B cell (primary cell): ENCODE measurements around the gene BIRC5. TPM values are rescaled to one million over a fixed set of nuclear protein-coding genes. Genes with fewer than 3 reads are reported as not detected.

Experiments
- ATAC-seq: fragments of 200-7000 bp; cut with Tn5 transposase; one replicate; pipeline ENCODE4 v1.10.0; 2021; ENCODE audit warnings: low read depth, mild to moderate bottlenecking, moderate number of reproducible peaks, moderate library complexity
- CTCF ChIA-PET: fragments of 350-600 bp; sonication (Branson Sonifier 250); formaldehyde crosslinking; loops from one replicate; lab custom pipeline; 2021; ENCODE audit warnings: antibody characterized with exemption, inconsistent platforms; lab: Charles Lee
- POLR2A ChIA-PET: fragments of 350-600 bp; sonication (Branson Sonifier 250); formaldehyde crosslinking; loops from one replicate; lab custom pipeline; 2021; ENCODE audit warnings: antibody characterized with exemption; lab: Charles Lee
- DNase-seq: peaks from one replicate; pipeline ENCODE4 v3.0.0; 2013
- H2AFZ ChIP-seq: 2 replicates; pipeline ENCODE4 v1.6.1; 2012; ENCODE audit warnings: mild to moderate bottlenecking, low read depth, low read length; ENCODE audit not compliant: insufficient read depth, poor library complexity, severe bottlenecking
- H3K27ac ChIP-seq, 2 donors: 1 replicate in 1 of 2; 2 replicates in 1 of 2; pipeline ENCODE4 v1.5.1; 2012 to 2013; ENCODE audit warnings: low read length in 2 of 2, mild to moderate bottlenecking in 2 of 2, moderate library complexity in 1 of 2
- H3K27me3 ChIP-seq, 4 experiments: fragments of 200-600 bp in 1 of 4; sonication (generic) in 1 of 4; replicated peaks in 1 of 4; 1 replicate in 2 of 4; 2 replicates in 2 of 4; pipeline versions ENCODE4 v1.6.1 to v1.7.0; 2013 to 2016; ENCODE audit warnings: low read length in 3 of 4, mild to moderate bottlenecking in 2 of 4, mixed read lengths in 1 of 4, moderate library complexity in 1 of 4; ENCODE audit not compliant: insufficient read depth in 4 of 4, control insufficient read depth in 3 of 4; ENCODE audit errors: control extremely low read depth in 1 of 4
- H3K36me3 ChIP-seq, 2 experiments: replicated peaks in 1 of 2; 1 replicate in 1 of 2; 2 replicates in 1 of 2; pipeline versions ENCODE4 v1.6.1 to v1.7.1; 2013; ENCODE audit warnings: low read length in 1 of 2; ENCODE audit not compliant: insufficient read depth in 2 of 2, control insufficient read depth in 1 of 2; ENCODE audit errors: control extremely low read depth in 1 of 2, extremely low read depth in 1 of 2
- H3K4me1 ChIP-seq, 2 donors: fragments of 200-600 bp in 1 of 2; sonication (generic) in 1 of 2; 1 replicate in 1 of 2; 2 replicates in 1 of 2; pipeline versions ENCODE4 v1.5.1 to v1.6.1; 2013 to 2017; ENCODE audit warnings: low read length in 2 of 2; ENCODE audit not compliant: control insufficient read depth in 2 of 2, insufficient read depth in 2 of 2
- H3K4me2 ChIP-seq: replicated peaks from 2 replicates; pipeline ENCODE3; 2012; ENCODE audit warnings: mild to moderate bottlenecking, low read depth, low read length; ENCODE audit not compliant: poor library complexity, severe bottlenecking
- H3K4me3 ChIP-seq, 5 experiments: fragments of 200-600 bp in 1 of 5; sonication (generic) in 1 of 5; 1 replicate in 3 of 5; 2 replicates in 2 of 5; pipeline versions ENCODE4 v1.5.1 to v1.7.0; 2011 to 2016; ENCODE audit warnings: low read length in 4 of 5, mild to moderate bottlenecking in 4 of 5, low read depth in 2 of 5, control low read depth in 1 of 5, moderate library complexity in 1 of 5; ENCODE audit not compliant: insufficient read depth in 1 of 5; ENCODE audit errors: control extremely low read depth in 1 of 5, extremely low read depth in 1 of 5
- H3K79me2 ChIP-seq: fragments of 200-600 bp; sonication (generic); one replicate; pipeline ENCODE4 v1.6.0; 2016; ENCODE audit warnings: low read length; ENCODE audit not compliant: control insufficient read depth, insufficient read depth
- H3K9ac ChIP-seq: fragments of 200-600 bp; sonication (generic); 2 replicates; pipeline ENCODE4 v1.6.1; 2017; ENCODE audit warnings: mild to moderate bottlenecking, low read length, moderate library complexity
- H3K9me3 ChIP-seq, 3 donors: one replicate each; pipeline versions ENCODE4 v1.6.1 to v1.7.1; 2013; ENCODE audit warnings: low read length in 2 of 3; ENCODE audit not compliant: control insufficient read depth in 2 of 3, insufficient read depth in 1 of 3; ENCODE audit errors: control extremely low read depth in 1 of 3
- H4K20me1 ChIP-seq: 2 replicates; pipeline ENCODE4 v1.6.0; 2012; ENCODE audit warnings: mild to moderate bottlenecking, low read length; ENCODE audit not compliant: insufficient read depth, control insufficient read depth, poor library complexity, severe bottlenecking
- H3K27ac Mint-ChIP-seq: one replicate; pipeline ENCODE4 v1.8.0; 2021; ENCODE audit warnings: mixed read lengths
- H3K27me3 Mint-ChIP-seq: one replicate; pipeline ENCODE4 v1.8.0; 2021; ENCODE audit warnings: mixed read lengths
- H3K4me1 Mint-ChIP-seq: one replicate; pipeline ENCODE4 v1.8.0; 2021; ENCODE audit warnings: mixed read lengths
- H3K4me3 Mint-ChIP-seq: one replicate; pipeline ENCODE4 v1.8.0; 2021; ENCODE audit warnings: mixed read lengths
- H3K9me3 Mint-ChIP-seq: one replicate; pipeline ENCODE4 v1.8.0; 2022; ENCODE audit warnings: mixed read lengths; ENCODE audit not compliant: insufficient read depth
- CTCF ChIP-seq: fragments of 200-600 bp; IDR thresholded peaks from one replicate; pipeline ENCODE4 v1.8.0; 2022; ENCODE audit warnings: antibody characterized with exemption, mild to moderate bottlenecking
- EZH2 ChIP-seq: IDR thresholded peaks from 2 replicates; pipeline ENCODE4 v1.6.1; 2012; ENCODE audit warnings: borderline replicate concordance, low read depth, mild to moderate bottlenecking, moderate library complexity, low read length; ENCODE audit not compliant: insufficient read depth, poor library complexity, severe bottlenecking
- WGBS: methylation state at CpG from one replicate; pipeline ENCODE4 v1.1.5; 2013; ENCODE audit warnings: missing lambda C conversion rate; ENCODE audit not compliant: insufficient coverage; 5-methylcytosine and 5-hydroxymethylcytosine counted together
- intact Hi-C: fragments of 100-400 bp; cut with micrococcal nuclease; formaldehyde crosslinking; loops from one replicate; pipeline ENCODE4 v1.10.0; 2022
- polyA plus RNA-seq: library from polyadenylated mRNA; depleted of rRNA; stranded (reverse); fragments of >200 nt; gene quantifications from 2 replicates; pipeline ENCODE4 v1.2.3, GENCODE V29; 2012
- total RNA-seq, 2 donors: library from RNA; stranded (reverse); fragments of 120-200 nt in 1 of 2; gene quantifications; 1 replicate in 1 of 2; 2 replicates in 1 of 2; pipeline versions ENCODE4 v1.2.3 to v1.2.4, GENCODE V29; 2013 to 2022

BIRC5 gene
- total and polyA plus RNA-seq, 2 donors (not counting 1 experiment from before 2014, with no cell fraction given), result 0.33 to 0.84 TPM

- intact Hi-C loops, result no loop called here
- Histone ChIP-seq H4K20me1 (no peaks in the 10 kb centered on the region), H3K27ac (no peak overlapping the region), H2AFZ (no peak overlapping the region), H3K4me3 (no peak overlapping the region), H3K4me2 (no peak overlapping the region), H3K4me1 (peaks cover 4 to 19% of the 10 kb centered on the region in 2 donors), H3K9ac (no peak overlapping the region), H3K9me3 (no peaks in the 10 kb centered on the region), H3K36me3 (no peaks in the 10 kb centered on the region), H3K79me2 (no peaks in the 10 kb centered on the region), H3K27me3 (peaks cover 0 to 20% (median 8%) of the 10 kb centered on the region in 4 experiments)
- POLR2A ChIA-PET, result no interaction called here
- peaks cover 10% of the 10 kb centered on the region for H3K27me3 Mint-ChIP-seq
- TF ChIP-seq CTCF (no peak), EZH2 (no peak)
- H3K4me3 Mint-ChIP-seq, result no peak overlapping the region
- CTCF ChIA-PET, result interaction anchor here (1.3 kb wide), 1 partner anchor 88 kb away, joined by 3 read pairs; no protein-coding TSS in a partner anchor
- H3K9me3 Mint-ChIP-seq, result no peaks in the 10 kb centered on the region
- 89% methylated on average over 21 of the region's 24 CpGs for WGBS
- ATAC-seq (no peak), DNase-seq (no peak)
- peaks cover 21% of the 10 kb centered on the region for H3K4me1 Mint-ChIP-seq
- H3K27ac Mint-ChIP-seq, result no peak overlapping the region
Measured at GRCh38 chr17:78268191-78268874, 54.3 kb downstream of the BIRC5 start.
